Measurements from ENCODE around the gene ING1.
"Not testable (repeated sequence)": the region's sequence is repeated elsewhere in the genome, so short reads cannot be mapped to it uniquely, and the experiment has no call there.

The ING1 gene

GRCh38 chr13:110696776-110697175 is 16.7 kb upstream of the ING1 start:
- no peak for TF ChIP-seq CTCF (conservative IDR thresholded peaks at IDR 0.05; ENCODE audit: low read length)
- H3K4me3 ChIP-seq (ENCODE audit: low read length) = no peak overlapping the region
- DNase-seq (ENCODE audit: low read depth) = no peak

- H3K4me3 ChIP-seq (ENCODE audit: low read length) = no peak overlapping the region
- DNase-seq (ENCODE audit: low read depth) = no peak
- TF ChIP-seq CTCF (conservative IDR thresholded peaks at IDR 0.05; ENCODE audit: low read length) = no peak
These were observed 15.7 kb upstream of the ING1 start for GRCh38 chr13:110697842-110698241.

GRCh38 chr13:110698689-110699088 is 14.8 kb upstream of the ING1 start:
- no peak for DNase-seq (ENCODE audit: low read depth)
- no peak overlapping the region for H3K4me3 ChIP-seq (ENCODE audit: low read length)
- TF ChIP-seq CTCF (conservative IDR thresholded peaks at IDR 0.05; ENCODE audit: low read length) = no peak

- TF ChIP-seq CTCF (conservative IDR thresholded peaks at IDR 0.05; ENCODE audit: low read length) = no peak
- no peak for DNase-seq (ENCODE audit: low read depth)
- H3K4me3 ChIP-seq (ENCODE audit: low read length) = no peak overlapping the region
These were observed 14.1 kb upstream of the ING1 start for GRCh38 chr13:110699148-110700145.

GRCh38 chr13:110700186-110700585 is 13.3 kb upstream of the ING1 start:
- H3K4me3 ChIP-seq (ENCODE audit: low read length) = no peak overlapping the region
- DNase-seq (ENCODE audit: low read depth) = no peak
- TF ChIP-seq CTCF (conservative IDR thresholded peaks at IDR 0.05; ENCODE audit: low read length) = no peak

- DNase-seq (ENCODE audit: low read depth) = no peak
- TF ChIP-seq CTCF (conservative IDR thresholded peaks at IDR 0.05; ENCODE audit: low read length) = no peak
- H3K4me3 ChIP-seq (ENCODE audit: low read length) = no peak overlapping the region
These were observed 12.9 kb upstream of the ING1 start for GRCh38 chr13:110700641-110701040.

- H3K4me3 ChIP-seq (ENCODE audit: low read length); DNase-seq (ENCODE audit: low read depth): not testable (repeated sequence)
These were observed 12.4 kb upstream of the ING1 start for GRCh38 chr13:110701061-110701460.
